Activated naive CD4-positive, alpha-beta T cell treated with anti-CD3 and anti-CD28 coated beads, Interleukin-2, amount 50 U/mL, for 72 hours (primary cell): ENCODE data around the gene MICOS13. TPM values are rescaled to one million over a fixed set of nuclear protein-coding genes. Genes with fewer than 3 reads are reported as not detected.
"Not testable (repeated sequence)": the region's sequence is repeated elsewhere in the genome, so short reads cannot be mapped to it uniquely, and the experiment has no call there.

Source experiments
- ATAC-seq, 2 donors: fragments of 150-1000 bp; cut with Tn5 transposase; 2 replicates each; pipeline ENCODE4 v1.10.0; 2021; ENCODE audit warnings: mild to moderate bottlenecking in 2 of 2, moderate library complexity in 2 of 2
- DNase-seq, 2 donors: peaks; one replicate each; pipeline ENCODE4 v3.0.0; 2021 to 2022; ENCODE audit warnings: low spot score in 2 of 2
- H3K27ac Mint-ChIP-seq, 2 donors: one replicate each; pipeline ENCODE4 v1.8.0; 2022; ENCODE audit warnings: mild to moderate bottlenecking in 2 of 2, mixed read lengths in 2 of 2
- H3K36me3 Mint-ChIP-seq, 2 donors: one replicate each; pipeline ENCODE4 v1.8.0; 2022; ENCODE audit warnings: mixed read lengths in 2 of 2
- H3K9me3 Mint-ChIP-seq, 2 donors: one replicate each; pipeline ENCODE4 v1.8.0; 2022; ENCODE audit warnings: mixed read lengths in 2 of 2
- total RNA-seq, 2 donors: library from RNA; stranded (reverse); gene quantifications; one replicate each; pipeline ENCODE4 v1.2.3, GENCODE V29; 2022

Gene MICOS13
- total RNA-seq, 2 donors from 2014 or later, result 32.0 to 47.2 TPM

DNA sequence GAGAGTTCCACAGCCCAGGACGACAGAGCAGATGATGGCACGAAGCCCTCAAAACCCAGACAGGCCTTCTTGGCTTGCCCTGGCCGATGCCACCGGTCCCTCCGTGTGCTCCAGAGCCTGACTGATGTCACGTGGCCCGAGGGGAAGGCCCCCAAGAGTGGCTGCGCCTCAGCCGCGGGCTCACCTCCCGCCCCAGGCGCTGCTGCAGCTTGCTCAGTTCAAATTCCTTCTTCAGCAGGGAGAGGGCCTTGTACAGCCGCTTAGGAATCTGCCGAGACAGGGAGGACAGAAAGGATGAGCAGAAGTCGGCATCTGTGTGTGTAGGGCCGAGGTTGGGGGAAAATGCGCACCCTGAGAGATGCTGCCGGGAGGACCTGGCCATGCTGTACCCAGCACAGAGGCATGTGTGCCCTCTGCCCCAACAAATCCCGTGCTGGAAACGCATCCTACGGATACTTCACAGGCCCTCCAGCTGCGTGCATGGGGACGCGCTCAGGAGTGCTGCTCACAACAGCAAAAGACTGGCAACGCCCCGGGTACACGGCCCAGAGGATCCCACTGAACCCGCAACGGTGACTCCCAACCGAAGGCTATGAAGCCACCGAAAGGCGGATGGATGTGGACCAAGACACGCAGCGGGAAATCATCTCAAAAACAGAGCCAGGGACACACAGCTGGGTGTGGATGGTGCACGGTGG lies 26.7 kb upstream of the MICOS13 start:
- no peak for DNase-seq
- ATAC-seq, result no peak
- Mint-ChIP-seq H3K9me3 (no peaks in the 10 kb centered on the region), H3K27ac (no peak overlapping the region), H3K36me3 (peaks cover 14 to 20% of the 10 kb centered on the region in 2 donors)

DNA sequence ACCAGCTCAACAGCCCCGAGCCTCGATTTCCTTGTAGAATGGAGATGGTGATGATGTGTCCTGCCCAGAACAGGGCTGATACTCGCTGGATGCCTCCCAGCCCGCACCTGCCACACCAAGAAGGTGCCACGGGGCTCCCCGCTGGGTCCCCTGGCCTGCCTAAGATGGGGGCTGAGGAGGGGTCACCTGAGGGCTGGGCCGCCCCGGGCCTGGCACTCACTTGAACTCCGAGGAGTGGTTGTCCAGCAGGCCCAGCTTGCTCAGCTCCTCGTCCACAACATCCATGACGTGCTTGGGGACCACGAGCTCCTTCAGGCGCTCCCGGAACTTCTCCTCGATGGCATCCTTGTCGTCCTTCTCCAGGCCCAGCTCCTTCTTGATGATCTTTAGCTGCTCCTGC lies 25.2 kb upstream of the MICOS13 start:
- Mint-ChIP-seq H3K9me3 (no peaks in the 10 kb centered on the region), H3K27ac (no peak overlapping the region), H3K36me3 (peaks cover 17 to 21% of the 10 kb centered on the region in 2 donors)
- DNase-seq (no peak), ATAC-seq (no peak)

DNA sequence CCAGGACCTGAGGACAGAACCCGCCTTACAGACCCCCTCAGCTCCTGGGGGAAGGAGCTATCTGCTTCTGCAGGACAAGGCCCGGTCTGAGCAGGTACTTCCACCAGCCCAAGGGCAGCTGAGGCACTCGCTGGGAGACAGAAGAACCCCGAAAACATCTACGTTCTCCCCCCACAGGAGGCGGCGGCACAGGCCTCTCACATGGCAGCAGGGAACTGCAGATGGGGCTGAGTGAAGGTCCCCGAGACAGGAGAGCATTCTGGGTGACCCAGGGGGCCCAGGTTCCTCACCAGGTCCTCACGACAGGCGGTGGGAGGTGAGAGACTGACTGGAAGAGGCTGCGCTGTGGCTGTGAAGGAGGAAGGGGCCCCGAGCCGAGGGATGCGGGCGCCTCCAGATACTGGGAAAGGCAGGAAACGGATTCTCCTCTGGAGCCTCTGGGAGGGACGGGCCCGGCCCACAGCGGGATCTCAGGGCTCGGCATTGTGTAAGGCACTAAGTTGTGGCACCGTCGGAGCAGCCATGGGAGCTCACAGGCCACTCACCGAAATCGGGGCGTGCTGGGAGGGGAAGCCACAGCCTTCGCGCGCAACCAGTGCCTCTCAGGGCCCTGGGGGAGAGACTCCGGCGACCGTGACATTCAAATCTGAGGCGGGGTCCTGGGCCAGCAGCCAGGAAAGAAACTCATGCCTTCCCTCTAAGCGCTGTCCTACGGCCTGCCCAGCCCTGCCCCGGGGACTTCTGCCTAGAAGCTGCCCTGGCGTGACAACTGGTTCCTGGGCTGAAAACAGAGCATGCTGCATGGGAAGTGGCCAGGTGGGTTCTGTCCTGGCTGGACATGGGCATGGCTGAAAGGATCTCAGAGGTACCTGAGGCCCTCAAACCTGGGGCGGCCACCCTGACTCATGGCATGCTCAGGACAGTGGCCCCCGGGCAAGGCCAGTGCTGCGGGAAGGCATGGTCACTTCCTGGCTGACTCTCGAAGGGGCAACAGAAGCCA lies 23.8 kb upstream of the MICOS13 start:
- Mint-ChIP-seq H3K27ac (peak overlapping the region; percentile 33 to 76), H3K36me3 (peaks cover 17 to 21% of the 10 kb centered on the region in 2 donors), H3K9me3 (no peaks in the 10 kb centered on the region)
- ATAC-seq (peak in 1 of 2 donors; percentile 7), DNase-seq (no peak)

DNA sequence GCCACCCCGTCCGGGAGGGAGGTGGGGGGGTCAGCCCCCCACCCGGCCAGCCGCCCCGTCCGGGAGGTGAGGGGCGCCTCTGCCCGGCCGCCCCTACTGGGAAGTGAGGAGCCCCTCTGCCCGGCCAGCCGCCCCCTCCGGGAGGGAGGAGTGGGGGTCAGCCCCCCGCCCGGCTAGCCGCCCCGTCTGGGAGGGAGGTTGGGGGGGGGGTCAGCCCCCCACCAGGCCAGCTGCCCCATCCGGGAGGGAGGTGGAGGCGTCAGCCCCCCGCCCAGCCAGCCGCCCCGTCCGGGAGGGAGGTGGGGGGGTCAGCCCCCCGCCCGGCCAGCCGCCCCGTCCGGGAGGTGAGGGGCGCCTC lies 21.7 kb upstream of the MICOS13 start:
- not testable (repeated sequence) for H3K9me3 Mint-ChIP-seq, DNase-seq, ATAC-seq, H3K27ac Mint-ChIP-seq
- H3K36me3 Mint-ChIP-seq, result peaks cover 21% of the 10 kb centered on the region in 2 donors

DNA sequence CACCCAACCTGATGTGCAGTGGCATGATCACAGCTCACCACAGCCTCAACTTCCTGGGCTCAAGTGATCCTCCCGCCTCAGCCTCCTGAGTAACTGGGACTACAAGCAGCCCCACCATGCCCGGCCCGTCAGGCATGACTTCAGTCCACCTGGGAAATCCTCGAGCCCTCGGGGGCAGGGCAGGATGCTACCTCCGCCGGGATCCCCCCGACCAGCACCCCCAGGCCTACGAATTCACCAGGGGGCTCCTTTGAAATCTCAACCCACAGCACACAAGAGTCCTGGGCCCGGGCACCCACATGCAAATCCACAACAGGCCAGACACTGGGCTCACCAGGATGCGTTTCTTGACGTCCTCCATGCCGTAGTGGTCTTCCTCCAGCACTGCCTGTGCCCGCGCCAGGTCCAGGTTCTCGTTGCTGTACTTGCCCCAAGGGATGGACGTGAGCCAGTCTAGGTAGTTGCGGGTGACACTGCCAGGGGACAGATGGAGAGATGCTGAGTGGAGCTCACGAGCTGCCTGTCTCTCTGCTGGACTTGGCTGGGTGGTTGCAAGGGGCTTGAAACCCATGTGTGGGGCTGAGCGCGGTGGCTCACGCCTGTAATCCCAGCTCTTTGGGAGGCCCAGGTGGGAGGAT lies 20.3 kb upstream of the MICOS13 start:
- peak overlapping the region in 1 of 2 donors; percentile 78 for H3K27ac Mint-ChIP-seq
- ATAC-seq, result no peak

DNA sequence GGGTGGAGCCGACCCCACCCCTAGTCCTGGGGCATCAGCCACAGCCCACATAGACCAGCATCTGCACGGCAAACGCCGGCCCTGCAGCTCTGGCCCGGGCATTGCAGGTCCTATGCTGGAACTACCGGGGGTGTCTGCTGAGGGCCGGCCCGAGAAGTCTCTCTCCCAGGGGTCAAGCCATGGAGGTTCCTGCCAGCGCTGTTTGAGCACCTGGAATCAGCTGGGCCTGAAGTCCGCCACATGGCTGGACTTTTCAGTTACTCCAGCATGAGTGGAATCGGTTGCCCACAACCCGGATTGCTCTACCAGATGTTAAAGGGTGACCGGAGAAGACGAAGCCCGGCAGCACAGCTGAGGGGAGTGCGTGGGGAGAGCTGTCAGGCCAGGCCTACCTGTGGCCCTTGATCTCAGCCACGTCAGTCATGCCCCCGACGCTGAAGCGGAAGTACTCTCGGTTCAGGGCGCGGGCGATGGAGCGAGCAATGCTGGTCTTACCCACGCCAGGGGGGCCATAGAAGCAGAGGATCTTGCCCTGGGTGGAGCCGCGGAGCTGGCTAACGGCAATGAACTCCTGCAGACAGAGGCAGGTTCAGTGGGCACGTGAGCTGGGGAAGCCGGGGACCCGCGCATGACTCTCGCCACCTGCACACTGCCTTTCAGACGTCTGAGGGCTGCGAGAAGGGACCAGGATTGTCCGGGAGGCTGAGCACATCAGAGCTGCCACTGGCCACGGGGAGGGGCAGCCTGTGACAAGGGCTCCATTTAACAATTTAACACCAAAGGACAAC lies 18.5 kb upstream of the MICOS13 start:
- Mint-ChIP-seq H3K36me3 (peaks cover 13 to 16% of the 10 kb centered on the region in 2 donors), H3K27ac (peak overlapping the region in 1 of 2 donors; percentile 36), H3K9me3 (no peaks in the 10 kb centered on the region)
- ATAC-seq (no peak), DNase-seq (no peak)

More for the DNA sequence above, 20.3 kb upstream of the MICOS13 start:
- DNase-seq, result no peak
- peaks cover 16 to 21% of the 10 kb centered on the region in 2 donors for H3K36me3 Mint-ChIP-seq
- no peaks in the 10 kb centered on the region for H3K9me3 Mint-ChIP-seq

DNA sequence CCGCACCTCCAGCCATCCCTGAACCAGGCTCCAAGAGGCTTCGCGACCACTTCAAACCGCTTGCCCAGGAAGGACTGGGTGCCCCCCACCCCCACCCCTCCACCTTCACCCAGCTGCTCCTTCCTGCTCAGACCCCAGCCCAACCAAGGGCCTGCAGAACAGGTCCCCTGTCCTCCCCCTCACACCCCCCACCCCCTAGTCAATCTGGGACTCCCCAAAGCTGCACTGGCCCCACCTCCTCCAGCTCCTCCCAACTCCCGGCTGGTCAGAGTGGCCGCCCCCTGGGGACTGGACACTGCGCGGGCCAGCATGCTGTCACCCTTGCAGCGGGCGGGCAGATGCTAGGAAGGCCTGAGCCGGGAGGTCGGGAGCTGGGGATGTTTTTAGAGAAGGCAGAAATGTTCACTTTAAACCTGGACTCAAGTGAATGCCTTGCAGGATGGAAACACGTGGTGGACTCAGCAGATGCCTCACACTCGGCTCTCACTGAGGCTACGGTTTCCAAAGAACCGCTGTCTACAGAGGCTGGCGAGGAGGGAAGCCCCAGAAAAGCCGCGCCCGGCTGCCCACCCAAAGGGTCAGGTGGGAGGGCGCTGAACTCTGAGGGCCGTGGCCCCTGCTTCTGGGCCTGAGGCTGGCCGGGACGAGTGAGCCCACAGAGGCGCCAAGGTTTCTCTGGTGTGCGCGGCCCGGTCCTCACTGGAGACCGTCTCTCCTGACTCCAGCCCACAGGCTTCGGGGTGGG lies 17.7 kb upstream of the MICOS13 start:
- Mint-ChIP-seq H3K9me3 (no peaks in the 10 kb centered on the region), H3K27ac (peak overlapping the region in 1 of 2 donors; percentile 50), H3K36me3 (peaks cover 5 to 8% of the 10 kb centered on the region in 2 donors)
- DNase-seq (no peak), ATAC-seq (no peak)

DNA sequence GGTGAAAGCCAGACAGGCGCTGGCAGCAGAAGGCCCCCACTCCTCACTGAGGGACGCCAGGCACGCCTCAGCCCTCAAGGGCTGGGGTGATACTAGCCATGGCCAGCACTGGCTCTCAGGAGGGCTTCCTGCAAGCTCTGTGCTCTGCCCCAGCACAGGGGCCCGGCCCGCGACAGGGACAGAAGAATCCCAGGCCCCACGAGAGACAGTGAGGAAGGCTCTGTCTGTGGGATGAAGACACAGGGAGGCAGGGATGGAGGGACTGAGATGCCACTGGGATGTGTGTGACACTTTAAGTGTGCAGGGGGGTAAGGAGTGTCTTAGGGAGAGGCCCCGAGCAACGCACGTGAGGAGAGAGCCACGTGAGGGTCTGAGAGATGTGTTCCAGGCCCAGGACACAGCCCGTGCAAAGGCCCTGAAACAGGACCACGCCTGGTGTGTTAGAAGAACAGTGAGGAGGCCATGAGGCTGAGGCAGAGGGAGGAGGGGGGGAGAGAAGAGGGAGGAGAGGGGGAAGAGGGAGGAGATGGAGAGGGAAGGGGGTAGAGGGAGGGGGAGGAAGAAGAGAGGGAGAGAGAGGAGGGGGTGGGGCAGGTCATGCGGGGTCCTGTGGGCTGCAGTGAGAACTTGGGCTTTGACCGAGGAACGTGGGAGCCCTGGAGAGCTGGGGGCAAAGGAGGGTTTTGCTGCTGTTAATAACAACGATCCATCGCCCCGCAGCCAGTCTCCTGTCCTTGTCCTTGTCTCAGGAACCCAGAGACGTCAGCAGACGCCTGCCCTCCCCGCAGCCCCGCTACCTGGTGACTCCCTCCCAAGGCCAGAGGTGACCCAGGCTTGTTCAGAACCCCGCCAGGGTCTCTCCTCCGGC lies 16.9 kb upstream of the MICOS13 start:
- Mint-ChIP-seq H3K36me3 (peaks cover 8 to 11% of the 10 kb centered on the region in 2 donors), H3K27ac (peak overlapping the region; percentile 69 to 84), H3K9me3 (no peaks in the 10 kb centered on the region)
- DNase-seq, result no peak
- ATAC-seq, result no peak

DNA sequence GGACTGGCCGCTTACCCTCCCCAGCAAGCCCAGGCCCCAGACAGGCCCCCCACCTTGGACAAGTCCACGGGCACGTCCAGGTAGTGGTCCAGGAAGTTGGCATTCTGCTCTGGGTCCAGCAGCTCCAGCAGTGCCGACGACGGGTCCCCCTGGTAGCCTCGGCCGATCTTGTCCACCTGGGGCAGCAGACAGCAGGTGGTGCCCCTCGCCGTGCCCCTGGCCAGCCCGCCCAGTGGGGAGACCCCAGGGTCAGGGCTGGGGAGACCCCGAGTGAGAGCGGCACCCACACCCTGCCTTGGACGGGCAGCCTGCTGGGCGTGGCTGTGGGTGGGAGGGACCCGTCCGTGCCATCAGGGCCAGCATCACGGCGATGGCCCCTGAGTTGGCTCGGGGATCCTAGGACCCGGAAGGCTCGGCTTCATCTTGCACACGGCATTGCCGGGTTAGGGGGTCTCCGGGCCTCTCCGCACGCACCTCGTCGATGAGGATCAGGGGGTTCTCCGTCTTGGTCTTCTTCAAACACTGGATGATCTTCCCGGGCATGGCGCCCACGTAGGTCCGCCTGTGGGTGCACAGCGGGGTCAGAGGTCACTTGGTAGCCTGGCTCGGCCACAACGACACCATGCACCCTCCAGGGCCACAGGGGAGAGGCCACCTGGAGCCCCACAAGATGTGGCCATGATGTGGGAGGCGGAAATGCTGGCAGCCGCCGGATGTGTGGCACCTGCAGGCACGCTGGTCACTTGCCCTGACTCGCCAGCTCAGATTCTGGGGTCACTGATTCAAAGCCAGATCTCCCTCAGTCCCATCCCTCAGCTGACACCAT lies 16.1 kb upstream of the MICOS13 start:
- DNase-seq (no peak), ATAC-seq (no peak)
- Mint-ChIP-seq H3K27ac (peak overlapping the region; percentile 69 to 84), H3K36me3 (peaks cover 12 to 14% of the 10 kb centered on the region in 2 donors), H3K9me3 (no peaks in the 10 kb centered on the region)

DNA sequence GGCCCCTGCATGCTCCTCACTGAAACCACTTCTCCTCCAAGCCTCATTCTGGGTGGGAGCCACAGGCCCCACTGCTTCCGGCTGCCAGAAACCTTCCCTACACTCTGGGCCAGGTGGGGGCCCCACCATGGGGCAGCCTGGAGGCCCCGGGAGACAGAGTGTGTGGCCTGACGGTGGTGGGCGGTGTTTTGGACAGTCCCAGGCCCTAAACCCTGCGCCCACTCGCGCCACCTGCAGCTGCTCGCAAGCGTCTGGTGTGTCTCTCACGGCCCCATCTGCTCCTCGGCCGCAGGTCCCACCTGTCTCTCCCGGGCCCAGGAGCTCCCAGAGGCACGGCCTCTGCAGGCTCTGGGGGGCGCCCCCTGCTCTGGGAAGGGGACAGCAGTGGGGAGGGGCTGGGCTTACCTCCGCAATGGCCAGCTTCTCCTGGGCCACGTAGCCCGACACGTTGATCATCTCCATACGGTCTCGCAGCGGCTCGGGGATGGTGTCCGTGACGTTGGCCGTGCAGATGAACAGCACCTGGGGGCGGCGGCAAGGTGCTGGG lies 15.4 kb upstream of the MICOS13 start:
- DNase-seq, result no peak
- Mint-ChIP-seq H3K27ac (peak overlapping the region; percentile 97 to 99), H3K36me3 (peaks cover 17 to 18% of the 10 kb centered on the region in 2 donors), H3K9me3 (no peaks in the 10 kb centered on the region)
- no peak for ATAC-seq

DNA sequence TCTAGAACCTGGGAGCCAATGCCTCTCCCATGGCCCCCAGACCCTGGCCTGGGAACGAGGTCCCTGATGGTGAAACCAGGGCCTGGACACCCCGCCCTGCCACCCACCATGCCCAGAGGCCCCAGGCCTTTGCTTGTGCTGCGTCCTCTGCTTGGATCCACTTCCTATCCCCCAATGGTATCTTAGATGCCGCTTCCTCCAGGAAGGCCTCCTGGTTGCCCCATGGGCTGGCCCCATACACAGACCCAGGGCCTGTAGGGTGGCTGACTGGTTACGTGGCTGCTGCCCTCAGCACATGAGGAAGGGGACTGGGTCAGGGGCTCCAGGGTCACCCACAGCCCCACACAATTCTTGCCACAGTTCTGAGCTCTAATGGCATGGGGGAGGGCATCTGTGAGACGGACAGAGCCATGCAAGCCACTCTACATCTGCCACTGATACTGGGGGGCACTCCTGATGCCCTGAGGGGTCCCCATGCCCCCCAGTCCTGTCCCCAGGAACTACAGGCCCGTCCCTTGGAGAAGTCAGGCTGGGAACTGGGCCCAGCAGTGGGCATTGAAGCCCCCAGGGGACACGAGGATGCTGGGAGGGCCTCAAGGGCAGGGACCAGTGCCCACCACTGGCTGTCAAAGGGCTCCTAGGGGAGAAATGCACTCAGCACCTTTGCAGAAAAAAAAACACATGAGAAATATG lies 14.8 kb upstream of the MICOS13 start:
- Mint-ChIP-seq H3K36me3 (peaks cover 23 to 24% of the 10 kb centered on the region in 2 donors), H3K9me3 (no peaks in the 10 kb centered on the region), H3K27ac (peak overlapping the region; percentile 97 to 99)
- no peak for DNase-seq
- no peak for ATAC-seq

DNA sequence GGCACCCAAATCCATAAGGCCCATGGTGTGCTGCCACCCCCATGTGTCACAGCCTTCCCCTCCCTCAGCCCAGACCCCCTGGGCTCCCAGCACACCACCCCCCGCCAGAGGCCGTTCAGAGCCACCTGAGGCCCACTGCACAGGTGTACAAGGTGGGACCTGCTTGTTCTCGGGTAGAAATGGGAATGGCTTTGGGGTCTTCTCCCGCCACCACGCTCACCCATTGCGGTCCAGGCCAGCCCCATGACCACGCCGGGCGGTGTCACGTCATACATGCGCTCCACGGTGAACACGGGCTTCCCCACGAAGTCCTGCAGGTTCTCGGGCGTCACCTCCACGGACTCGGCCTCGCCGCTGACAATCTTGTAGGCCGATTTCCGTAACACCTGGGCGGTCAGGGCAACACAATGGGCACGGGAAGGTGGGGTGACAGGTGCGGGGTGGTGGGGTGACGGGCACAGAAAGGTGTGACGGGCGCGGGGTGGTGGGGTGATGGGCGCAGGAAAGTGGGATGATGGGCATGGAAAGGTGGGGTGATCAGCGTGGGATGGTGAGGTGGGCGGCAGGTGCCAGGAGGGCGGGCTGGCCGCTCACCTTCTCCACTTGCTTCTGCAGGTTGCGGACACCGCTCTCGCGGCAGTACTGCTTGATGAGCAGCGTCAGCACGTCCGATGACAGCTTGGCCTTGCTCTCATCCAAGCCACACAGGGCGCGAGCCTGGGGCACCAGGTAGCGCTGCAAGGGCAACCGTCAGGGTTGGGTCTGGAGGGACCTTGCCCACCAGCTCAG lies 14.0 kb upstream of the MICOS13 start:
- DNase-seq (no peak), ATAC-seq (no peak)
- Mint-ChIP-seq H3K27ac (peak overlapping the region; percentile 97 to 99), H3K9me3 (no peaks in the 10 kb centered on the region), H3K36me3 (peaks cover 23 to 27% of the 10 kb centered on the region in 2 donors)
